ENCODE measurements around the gene ENTPD8.
"Not testable (repeated sequence)": the region's sequence is repeated elsewhere in the genome, so short reads cannot be mapped to it uniquely, and the experiment has no call there.

The ENTPD8 gene

GRCh38 chr9:137474271-137474670 lies 33.1 kb upstream of the ENTPD8 start:
- no peak for DNase-seq

GRCh38 chr9:137470785-137471184 lies 29.6 kb upstream of the ENTPD8 start:
- DNase-seq: no peak

DNA sequence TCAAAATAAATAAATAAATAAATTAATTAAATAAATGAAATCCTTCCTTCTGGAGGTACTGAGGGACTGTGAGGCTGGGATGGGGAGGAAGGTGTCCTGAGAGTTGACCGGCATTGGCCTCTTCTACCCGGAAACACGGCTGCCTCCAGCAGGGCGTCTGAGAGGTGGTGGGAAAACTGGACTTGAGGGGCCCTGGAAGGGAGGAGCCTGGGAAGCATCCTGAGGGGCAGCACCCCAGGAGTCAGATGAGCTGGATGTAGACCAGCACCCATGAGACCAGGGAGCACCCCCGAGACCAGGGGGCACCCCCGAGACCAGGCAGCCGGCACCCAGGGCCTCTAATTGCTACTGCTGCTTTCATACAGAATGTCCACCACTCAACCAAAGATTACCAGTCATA lies 26.7 kb upstream of the ENTPD8 start:
- DNase-seq: no peak

DNA sequence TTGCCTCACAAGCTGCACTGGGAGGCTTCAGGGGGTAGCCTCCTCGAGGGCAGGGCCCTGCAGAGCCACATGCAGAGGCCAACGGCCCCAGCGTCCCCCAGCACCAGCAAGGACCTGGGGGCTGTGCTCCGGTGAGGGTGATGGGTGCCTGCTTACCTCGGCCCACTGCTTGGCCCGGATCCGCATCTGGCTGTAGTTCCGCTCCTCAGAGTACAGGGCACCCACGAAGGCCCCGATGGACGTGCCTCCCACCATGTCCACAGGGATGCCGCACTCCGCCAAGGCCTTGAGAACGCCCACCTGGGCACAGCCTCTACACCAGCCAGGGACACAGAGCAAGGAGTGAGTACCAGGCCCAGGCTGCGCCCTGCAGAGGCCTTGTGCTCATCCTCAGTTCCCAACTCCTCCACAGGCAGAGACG lies 26.0 kb upstream of the ENTPD8 start:
- DNase-seq: no peak

DNA sequence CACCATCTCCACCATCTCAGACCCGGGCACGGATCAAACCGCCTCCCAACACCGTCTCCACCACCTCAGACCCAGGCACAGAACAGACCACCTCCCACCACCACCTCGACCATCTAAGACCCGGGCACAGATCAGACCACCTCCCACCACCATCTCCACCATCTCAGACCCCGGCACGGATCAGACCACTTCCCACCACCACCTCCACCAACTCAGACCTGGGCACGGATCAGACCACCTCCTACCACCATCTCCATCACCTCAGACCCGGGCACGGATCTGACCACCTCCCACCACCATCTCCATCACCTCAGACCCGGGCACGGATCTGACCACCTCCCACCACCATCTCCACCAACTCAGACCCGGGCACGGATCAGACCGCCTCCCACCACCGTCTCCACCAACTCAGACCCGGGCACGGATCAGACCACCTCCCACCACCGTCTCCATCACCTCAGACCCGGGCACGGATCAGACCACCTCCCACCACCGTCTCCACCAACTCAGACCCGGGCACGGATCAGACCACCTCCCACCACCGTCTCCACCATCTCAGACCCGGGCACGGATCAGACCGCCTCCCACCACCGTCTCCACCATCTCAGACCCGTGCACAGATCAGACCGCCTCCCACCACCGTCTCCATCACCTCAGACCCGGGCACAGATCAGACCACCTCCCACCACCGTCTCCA lies 25.4 kb upstream of the ENTPD8 start:
- DNase-seq: not testable (repeated sequence)

DNA sequence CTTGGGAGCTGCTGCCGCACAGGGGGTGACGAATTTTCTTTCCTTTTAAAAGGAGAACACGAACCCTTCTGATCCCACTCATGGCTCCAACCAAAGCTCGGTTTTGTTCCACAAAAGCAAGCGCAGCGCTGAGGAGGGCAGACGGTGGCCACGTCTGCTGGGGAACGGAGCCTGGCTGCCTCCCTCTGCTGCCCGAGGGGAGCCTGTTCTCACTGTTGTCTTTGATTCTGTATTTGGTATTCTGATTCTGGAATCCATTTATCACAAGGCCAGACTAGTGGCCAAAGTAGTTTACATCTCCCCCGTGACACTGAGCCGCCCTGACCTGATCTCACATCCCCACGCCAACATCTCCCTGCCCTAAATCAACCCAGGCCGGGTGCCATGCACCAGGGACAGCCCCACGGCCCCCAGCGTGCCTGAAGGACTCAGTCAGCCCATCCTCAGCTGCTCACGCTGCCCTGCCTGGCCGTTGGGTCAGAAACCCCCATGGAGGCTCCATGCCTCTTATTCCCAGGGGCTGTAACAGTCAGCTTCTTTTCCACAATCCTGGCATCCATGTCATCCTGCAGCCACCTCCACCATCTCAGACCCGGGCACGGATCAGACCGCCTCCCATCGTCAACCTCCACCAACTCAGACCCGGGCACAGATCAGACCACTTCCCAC lies 24.7 kb upstream of the ENTPD8 start:
- no peak for DNase-seq

DNA sequence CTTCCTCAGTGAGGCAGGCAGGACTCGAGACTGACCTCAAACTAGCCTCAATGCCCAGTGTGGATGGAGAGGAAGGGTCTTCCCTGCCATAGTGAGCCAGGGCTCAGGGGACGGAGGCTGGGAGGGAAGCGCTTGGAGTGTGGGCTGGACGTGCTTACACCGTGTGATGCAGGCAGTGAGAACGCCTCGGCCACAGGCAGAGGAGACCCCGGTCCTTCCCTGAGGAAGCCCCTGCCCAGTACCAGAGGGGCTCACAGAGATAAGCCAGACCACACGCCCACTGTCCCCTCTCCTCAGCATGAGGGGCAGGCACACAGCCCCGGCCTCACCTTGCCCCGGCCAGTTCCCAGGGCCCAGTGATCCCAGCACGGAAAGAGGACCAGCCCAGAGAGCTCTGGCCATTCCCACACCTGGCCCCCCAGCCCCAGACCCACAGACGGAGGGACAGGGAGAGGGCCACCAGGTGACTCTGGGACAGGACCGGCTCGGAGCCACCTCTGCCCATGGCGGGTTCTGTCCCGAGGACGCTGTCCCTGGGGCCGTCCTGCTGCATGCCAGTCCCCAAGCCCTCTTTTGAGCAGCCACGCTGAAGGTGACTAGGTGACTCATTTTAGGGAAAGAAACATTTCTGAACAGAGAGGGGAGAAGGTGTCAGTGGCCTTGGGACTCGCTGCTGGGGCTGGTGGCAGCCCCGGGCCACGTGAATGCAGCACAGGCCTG lies 24.0 kb upstream of the ENTPD8 start:
- no peak for DNase-seq

GRCh38 chr9:137464291-137464999 lies 23.3 kb upstream of the ENTPD8 start:
- DNase-seq: no peak

DNA sequence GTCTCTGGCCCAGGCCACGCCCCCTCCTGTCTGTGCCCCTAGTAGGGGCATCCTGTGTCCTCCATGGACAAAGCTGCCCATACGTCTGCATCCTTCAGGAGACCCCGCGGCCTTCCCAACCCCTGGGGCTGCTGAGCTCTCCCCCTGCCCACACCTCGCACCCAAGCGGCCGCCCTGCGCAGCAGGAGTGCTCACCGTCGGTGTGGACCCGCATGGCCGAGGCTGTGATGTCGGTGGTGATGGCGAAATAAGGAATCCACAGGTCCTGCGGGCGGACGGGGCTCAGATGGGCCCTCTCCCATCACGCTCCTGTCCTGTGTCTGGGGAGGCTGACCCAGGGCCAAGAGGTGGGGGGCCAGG lies 22.8 kb upstream of the ENTPD8 start:
- DNase-seq: no peak

GRCh38 chr9:137462986-137463930 lies 22.1 kb upstream of the ENTPD8 start:
- DNase-seq: no peak

DNA sequence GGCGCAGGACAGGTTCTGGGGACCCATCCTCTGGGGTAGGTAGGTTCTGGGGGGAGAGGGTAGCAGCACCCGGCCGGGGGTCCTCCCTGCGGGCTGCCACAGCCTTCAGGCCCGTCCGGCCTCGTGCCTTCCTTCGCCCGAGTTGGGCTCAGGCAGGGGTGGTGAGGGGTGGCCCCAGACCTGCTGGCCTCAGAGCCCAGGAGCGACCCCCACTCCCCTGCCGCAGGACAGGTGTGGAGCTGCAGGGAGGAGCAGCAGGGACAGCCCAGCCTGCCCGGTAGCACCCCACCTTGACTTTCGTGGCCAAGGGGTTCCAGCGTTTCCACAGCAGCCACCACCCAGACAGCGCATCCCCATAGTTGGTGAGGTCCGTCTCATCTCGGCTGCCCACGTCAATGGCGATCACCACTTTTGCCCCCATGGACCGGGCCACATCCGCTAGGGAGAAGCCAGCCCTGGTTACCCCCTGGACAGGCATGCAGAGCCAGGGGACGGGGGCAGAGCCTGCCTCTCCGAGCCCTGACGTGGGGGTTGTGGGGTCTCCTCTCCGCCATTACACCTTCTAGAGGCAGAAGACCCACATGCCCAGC lies 21.3 kb upstream of the ENTPD8 start:
- no peak for DNase-seq

- no peak for DNase-seq
Measured at GRCh38 chr9:137461663-137462395, 20.7 kb upstream of the ENTPD8 start.

DNA sequence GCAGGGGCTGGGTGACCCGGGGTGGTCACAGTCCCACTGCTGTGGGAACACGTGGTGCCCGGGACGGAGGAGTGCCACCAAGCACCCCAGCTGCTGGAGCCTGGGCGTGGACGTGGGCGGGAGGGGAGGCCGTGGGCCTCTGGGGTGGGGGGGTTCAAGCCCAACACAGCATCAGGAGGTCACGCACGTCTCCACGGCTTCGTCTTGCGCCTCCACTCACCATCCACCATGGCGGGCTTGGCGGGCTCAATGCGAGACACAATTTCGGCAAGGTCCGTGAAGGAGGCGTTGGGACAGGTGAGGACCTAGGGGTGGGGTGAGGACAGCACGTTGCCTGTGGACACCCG lies 20.1 kb upstream of the ENTPD8 start:
- no peak for DNase-seq

DNA sequence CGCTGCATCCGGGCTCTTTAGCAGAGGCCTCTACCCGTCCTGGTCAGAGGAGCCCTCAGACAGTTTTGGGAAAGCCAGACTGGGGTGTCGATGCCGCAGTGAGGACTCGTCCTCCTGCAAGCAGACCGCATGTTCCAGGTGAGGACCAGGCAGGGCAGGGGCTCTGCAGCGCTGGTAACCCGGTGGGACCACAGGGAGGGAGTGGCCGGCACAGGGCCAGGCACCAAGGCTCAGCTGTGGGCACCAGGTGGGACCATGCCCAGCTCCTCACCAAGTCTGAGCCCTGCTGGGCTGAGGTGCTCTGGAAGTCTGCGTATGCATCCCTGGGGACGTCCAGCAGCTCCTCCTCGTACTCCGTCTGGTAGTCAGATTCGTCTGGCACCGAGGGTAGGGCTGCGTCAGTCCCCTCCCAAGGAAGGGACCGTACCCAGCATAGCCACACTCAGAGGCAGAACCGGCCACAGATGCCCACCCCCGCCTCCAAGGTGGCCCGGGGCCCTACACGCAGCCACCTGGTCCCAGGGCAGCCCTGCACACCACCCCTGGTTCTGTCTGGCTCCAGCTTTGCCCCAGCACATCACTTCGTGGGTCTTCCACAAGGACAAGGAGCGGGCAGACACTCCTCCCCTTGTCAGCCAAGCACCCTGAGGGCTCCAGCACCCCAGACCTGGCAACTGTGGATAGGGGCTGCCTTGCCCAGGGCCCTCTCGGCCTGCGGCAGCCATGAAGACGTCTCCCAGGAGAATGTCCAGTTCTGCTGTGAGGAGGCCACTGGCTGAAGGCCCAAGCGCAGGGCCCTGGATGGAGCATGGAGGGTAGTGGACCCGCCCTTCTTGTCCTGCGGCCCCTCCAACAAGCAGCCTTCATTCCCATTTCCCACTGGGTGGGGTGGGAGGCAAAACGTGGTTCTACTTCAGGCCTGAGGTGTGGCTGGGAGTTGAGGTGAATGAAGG lies 19.5 kb upstream of the ENTPD8 start:
- DNase-seq: no peak

DNA sequence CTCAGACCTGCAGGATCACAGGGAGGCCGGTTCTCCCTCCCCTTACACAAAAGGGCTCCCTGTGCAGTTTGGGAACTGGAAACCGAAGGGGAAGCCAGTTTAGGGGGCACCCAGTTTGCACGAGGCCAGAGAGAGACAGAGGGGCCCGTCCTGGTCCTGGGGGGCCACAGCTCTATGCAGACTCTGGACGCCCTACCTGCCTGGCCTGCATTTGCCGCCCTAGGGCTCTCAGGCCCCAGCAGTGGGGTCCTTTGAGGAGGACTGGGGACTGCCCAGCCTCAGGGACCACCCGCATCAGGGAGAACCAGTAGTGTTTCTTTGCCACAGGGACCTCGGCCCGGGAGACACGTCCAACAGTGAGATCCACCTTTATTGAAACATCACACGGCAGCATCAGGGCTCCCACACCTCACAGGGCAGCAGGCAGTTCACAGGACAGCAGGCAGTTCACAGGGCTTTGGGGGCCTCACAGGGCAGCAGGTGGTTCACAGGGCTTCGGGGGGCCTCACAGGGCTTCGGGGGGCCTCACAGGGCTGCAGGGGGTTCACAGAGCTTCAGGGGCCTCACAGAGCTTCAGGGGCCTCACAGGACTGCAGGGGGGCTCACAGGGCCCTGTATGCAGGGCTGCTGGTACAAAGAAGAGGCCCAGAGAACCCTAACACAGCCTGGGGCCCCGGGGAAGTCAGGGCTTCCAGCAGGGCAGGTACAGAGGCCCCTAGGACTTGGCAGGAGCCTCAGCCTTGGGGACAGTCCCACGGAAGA lies 18.6 kb upstream of the ENTPD8 start:
- DNase-seq: no peak

DNA sequence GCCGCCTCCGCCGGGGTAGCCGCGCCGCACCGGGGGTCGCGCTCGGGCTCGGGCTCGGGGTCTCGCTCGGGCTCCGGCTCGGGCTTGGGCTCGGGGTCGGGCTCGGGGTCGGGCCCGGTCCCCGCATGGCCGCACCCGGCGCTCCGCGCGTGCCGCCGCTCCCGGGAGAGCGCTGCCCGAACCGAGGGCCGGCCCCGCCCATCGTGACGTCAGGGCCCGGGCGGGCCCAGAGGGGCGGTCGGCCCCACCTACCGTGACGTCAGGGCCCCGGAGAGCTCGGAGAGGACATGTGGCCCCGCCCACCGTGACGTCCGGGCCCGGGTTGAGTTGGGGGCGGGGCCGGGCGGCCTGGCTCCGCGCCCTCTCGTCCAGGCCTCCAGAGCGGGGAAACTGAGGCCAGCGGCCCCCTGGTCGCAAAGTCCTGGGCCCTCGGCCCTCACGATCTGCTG lies 18.0 kb upstream of the ENTPD8 start, which contains the start of gene NSMF:
TSS of gene NSMF (minus strand) at position 183 of the 449 bp plus-strand sequence. CDS start 232 bp downstream, outside the sequence.
- peak; percentile 76 for DNase-seq

DNA sequence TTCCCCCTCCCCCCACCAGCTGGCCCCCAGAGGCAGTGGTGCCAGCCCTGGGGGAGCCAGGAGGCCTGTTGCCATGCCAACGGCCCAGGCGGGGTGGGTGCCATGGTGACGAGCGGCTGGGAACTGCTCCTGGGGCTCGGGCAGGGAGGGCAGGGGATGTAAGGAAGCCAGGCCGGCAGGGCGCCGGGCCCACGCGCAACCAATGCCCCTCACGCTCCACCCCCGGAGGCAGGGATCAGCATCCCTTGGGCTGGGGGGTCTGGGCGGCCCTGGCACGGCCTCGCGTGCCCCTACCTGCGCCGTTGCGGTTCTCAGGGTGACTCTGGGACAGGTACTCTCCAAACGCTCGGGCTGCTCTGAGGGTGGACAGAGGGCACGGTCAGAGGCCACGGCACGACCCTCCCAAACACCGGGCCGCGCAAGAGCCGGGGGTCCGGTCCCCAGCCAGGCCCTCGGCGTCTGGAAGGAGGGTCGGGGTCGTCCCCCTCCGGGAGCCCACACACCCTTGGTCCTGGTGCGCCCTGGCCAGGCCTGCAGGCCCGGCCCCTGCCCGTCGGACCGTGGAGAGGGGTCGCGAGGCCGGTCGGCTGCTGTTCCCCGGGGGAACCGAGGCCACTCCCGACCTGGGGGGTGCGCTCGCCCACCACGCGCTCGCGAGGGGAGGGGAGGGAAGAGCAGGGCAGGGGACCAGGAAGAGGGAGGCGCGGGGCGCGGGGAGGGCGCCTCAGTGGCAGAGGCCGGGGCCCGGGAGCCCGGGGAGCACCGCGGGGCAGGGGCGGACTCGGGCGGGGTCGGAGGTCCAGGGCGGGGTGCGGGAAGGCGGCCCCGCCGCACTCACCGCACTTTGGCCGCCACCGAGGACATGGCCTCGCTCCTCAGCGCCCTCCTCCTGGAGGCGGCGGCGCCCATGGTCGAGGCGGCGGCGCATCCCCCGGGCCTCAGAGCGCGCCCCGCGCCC lies 17.3 kb upstream of the ENTPD8 start:
- DNase-seq: no peak

All from amniotic stem cell (primary cell).